GM18505 (cell line): Measurements from ENCODE around the gene C7orf57.
"Not testable (repeated sequence)": the region's sequence is repeated elsewhere in the genome, so short reads cannot be mapped to it uniquely, and the experiment has no call there.

Source experiments
- ATAC-seq: cut with Tn5 transposase; IDR thresholded peaks from one replicate; pipeline ENCODE4 v1.9.1; 2021; ENCODE audit not compliant: unreplicated experiment
- POLR2A ChIP-seq: IDR thresholded peaks from 4 replicates; pipeline ENCODE4 v1.6.1; 2011; ENCODE audit warnings: borderline replicate concordance; ENCODE audit not compliant: insufficient read depth, insufficient read length; ENCODE audit errors: extremely low read depth

C7orf57 gene

DNA sequence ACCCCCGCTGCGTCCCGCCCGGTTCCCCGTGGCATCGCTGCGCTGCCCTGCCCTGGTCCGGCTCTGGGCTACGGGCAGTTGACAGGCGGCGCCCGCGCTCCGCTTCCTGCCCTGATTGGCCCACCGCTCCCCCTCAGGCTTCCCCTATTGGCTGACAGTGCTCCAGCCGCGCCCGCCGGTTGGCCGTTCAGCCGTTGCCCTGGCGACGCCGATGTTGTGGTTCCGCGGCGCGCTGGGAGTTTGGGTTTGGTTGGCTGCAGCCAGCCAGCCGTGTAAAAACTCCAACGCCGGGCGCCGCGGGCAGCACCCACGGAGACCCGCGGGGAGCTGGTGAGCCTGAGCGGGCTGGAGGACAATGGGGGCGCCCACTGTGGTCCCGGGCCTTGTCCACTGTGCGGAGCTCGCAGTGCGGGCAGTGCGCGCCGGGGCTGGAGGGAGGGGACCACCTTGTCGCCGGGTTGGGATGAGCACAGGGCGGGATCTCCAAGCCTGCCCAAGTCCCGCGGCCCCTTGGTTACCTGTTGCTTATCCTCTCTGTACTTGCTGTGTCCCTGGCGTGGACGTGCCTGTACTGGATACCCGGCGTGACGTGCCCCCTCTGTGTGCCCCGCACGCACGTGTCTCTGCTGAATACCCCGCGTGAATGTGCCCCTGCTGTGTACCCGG, at the start of gene C7orf57:
TSS of gene C7orf57 (plus strand) at position 243 of the 666 bp plus-strand sequence. CDS start 766 bp downstream, outside the sequence.
- no peak for TF ChIP-seq POLR2A
- ATAC-seq, result peak; percentile 99

DNA sequence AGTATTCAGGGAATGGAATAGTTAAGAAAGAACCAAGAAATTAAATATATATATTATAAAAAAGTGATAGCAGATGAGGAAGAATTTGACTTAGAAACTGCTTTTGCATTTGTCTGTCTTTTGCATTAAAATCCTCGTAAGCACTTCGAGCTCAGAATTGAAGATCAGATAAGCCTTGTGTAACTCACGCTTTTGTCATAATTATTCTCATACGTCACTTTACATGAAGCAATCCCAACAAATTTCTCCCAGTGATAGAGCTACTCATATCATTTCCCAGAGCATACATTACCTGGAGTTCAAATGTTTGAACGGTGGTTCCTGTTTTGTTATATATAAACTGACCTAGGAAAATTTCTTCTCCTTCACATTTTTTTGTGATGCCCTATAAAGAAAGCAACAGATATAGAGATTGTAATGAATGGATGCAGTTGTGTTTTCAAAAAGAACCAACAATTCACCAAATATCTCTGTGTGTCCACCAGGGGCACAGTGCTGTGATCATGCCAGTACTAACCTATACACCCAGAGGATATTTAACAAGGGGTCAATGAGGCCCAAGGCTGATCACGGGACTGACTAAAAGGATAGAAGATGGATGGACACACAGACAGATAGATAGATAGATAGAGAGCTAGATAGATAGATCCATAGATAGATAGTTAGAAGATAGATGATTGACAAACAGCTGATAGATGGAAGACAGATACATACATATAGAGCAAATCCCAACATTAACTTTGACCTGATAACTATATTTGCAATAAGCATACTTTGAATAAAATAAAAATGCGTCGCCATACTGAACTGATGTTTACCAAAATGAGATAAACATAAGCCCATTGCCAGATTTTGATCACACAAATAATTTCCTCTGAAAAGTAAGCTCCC, 46.6 kb upstream of the C7orf57 start:
- ATAC-seq, result no peak
- TF ChIP-seq POLR2A, result no peak

DNA sequence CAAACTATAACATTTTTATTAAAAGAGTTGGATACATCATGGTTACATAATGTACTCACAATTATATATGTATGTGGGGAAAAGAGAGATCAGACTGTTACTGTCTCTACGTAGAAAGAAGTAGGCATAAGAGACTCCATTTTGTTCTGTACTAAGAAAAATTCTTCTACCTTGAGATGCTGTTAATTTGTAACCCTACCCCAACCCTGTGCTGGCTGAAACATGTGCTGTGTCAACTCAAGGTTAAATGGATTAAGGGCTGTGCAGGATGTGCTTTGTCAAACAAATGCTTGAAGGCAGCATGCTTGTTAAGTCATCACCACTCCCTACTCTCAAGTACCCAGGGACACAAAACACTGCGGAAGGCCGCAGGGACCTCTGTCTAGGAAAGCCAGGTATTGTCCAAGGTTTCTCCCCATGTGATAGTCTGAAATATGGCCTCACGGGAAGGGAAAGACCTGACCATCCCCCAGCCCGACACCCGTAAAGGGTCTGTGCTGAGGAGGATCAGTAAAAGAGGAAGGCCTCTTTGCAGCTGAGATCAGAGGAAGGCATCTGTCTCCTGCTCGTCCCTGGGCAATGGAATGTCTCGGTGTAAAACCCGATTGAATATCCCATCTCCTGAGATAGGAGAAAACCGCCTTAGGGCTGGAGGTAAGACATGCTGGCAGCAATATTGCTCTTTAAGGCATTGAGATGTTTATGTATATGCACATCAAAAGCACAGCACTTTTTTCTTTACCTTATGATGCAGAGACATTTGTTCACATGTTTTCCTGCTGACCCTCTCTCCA, 45.5 kb upstream of the C7orf57 start:
- ATAC-seq, result not testable (repeated sequence)

DNA sequence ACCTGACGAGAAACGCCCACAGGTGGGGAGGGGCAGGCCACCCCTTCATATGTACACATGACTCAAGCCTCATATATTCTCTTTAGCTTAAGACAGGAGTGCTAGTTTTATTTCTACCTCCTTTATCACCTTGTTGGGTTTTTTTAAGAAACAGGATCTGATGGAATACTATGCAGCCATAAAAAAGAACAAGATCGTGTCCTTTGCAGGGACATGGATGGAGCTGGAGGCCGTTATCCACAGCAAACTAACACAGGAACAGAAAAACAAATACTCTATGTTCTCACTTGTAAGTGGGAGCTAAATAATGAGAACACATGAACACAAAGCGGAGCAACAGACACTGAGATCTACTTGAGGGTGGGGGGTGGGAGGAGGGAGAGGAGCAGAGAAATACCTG, 44.8 kb upstream of the C7orf57 start:
- no peak for TF ChIP-seq POLR2A

DNA sequence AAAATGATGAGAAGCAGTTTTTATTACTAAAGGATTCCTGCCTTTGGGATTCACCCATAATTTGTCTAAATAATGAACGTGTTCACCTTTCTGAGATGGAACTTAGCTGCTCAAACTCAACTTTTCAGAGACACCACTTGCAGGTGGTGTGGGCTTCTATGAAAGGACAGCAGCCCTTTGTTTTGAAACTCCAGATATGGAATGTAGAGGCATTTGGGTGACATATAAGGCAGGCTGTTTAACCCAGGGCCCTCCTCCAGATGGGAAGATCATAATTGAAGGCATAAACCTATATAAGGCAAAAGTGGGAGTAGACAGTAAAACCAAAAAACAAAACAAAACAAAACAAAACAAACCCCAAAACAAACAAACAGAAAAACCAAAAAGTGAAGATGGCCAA, 44.1 kb upstream of the C7orf57 start:
- no peak for TF ChIP-seq POLR2A
- no peak for ATAC-seq

More for the DNA sequence above, 44.8 kb upstream of the C7orf57 start:
- ATAC-seq, result no peak

DNA sequence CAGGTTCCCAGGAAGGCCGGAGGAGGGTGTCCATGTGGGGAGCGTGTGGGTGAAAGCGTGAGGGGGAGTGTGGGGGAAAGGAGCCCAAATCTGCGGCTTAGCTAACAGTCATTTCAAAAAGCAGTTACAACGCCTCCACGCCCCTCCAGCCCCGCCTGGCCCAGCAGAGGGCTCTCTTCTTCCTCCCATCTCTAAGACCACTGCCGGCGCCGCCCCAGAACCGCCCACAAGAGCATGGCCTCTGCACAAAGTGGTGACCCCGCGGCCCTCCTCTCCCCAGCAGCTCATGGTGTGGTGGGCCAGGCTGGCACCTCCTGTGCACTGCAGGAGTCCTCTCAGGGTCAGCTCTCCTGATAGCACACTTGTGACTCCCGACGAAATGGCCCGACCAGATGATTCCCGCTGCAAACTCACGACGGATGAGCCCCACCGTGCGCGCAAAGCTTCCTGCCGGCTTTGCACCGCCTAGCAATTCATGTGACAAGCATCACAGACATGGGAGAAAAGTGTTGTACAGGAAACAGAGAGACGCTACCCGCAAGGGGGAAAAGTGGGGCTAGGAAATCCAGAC, 43.5 kb upstream of the C7orf57 start:
- TF ChIP-seq POLR2A, result peak; percentile 65
- peak; percentile 99 for ATAC-seq

DNA sequence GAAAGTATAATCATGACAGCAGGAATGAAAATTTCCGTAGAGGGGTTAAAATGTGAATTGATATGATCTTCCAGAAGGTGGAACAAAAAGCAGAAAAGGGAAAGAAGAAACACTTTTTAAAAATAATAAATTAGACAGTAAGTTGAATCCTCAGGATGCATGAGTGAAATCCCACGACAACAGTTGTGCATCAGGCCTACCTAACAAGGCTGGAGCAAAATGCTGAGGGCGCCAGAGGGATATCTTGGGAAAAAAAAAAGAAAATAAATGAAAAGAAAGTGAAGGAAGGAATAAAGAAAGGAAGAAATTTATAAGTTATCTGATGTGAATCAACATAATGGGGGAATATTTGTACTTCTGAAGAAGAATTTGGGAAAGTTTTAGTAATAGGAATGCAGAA, 42.9 kb upstream of the C7orf57 start:
- no peak for ATAC-seq
- no peak for TF ChIP-seq POLR2A

DNA sequence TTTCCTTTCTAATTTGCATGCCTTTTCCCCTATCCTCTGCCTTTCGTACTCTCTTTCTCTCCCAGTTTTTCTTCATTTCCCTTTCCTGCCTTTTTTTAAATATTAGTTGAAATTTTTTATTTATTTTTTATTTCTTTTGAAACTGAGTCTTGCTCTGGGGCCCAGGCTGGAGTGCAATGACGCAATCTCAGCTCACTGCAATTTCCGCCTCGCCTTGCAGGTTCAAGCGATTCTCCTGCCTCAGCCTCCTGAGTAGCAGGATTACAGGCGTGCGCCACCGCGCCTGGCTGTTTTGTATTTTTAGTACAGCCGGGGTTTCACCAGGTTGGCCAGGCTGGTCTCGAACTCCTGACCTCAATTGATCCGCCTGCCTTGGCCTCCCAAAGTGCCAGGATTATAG, 35.9 kb upstream of the C7orf57 start:
- TF ChIP-seq POLR2A, result no peak
- ATAC-seq, result no peak

DNA sequence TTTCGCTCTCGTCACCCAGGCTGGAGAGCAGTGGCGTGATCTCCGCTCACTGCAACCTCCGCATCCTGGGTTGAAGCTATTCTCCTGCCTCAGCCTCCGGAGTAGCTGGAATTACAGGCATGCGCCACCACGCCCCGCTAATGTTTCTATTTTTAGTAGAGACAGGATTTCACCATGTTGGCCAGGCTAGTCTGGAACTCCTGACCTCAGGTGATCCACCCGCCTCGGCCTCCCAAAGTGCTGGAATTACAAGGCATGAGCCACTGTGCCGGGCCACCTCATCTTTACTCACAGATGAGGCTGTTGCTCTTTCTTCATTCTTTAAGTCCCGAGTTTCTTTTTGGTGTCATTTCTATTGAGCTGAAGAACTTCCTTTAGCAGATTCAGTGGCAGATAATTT, 35.2 kb upstream of the C7orf57 start:
- not testable (repeated sequence) for ATAC-seq

DNA sequence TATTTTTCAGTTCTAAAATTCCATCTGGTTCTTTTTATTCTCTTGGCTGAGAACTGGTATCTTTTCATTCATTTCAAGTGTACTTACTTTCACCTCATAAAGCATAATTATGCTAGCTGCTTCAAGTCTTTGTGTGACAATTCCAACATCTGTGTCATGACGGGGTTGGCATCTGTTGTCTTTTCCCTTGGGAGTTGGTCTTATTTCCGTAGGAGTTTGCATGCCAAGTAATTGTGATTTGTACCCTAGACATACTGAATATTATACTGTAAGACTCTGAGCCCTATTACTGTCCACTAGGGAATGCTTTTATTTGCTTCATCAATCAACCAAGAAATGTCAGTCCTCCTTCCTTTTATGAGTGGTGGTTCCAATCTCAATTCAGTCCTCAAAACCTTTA, 31.3 kb upstream of the C7orf57 start:
- TF ChIP-seq POLR2A, result no peak
- no peak for ATAC-seq

DNA sequence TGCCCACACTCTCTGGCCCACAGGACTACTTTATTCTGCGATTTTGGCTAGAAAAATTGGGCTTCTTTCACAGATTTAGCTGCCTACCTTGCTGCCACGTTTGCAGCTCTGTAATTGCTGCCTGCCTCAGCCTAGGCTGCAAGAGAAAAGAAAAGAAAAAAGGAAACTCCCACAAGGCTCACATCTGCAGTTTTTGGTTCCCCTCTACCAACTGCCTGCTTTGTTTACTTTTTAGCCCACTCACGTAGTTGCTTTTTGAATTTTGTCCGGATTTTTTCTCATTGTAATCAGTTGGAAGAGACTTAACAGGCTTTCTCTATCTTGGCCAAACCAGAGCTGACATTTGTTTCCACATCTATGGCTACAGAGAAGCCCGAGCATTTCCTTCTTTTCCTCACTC, 30.7 kb upstream of the C7orf57 start:
- TF ChIP-seq POLR2A, result no peak
- no peak for ATAC-seq

DNA sequence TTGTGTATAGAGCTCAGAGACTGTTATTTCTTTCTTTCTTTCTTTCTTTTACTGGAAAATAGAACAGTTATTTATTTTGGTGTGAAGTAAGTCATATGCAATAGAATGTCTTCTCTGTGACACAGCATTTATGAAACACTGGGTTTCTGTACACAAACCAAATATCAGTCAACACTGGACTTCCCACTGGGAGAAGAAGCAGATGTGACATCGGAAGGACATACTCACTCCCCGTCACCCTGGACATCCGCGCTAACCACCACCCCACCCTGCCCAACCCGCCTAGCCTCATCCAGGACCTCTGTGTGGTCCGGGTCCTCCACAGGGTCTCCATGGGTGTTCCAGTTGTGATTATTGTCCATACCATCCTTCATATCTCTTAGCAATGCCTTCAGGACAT, 28.5 kb upstream of the C7orf57 start:
- TF ChIP-seq POLR2A, result no peak
- no peak for ATAC-seq

DNA sequence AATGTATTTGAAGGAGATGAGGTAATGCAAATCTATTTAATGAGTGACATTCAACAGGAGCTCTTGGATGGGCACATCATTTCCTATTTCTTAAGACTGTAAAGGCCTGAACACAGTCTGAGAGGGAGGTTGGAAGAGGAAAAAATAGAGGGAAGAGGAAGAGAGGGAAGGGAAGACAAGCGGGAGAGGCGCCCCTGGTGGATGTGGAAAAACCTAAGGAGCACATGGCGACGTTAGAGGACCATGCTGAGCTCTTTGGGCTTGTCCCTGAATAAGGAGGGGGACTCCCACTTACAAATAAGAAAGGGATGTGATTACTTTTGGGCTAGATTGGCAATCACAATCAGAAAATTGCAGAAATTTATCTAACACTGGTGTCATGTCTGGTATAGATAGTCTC, 26.1 kb upstream of the C7orf57 start:
- TF ChIP-seq POLR2A, result no peak
- no peak for ATAC-seq
